Astrocyte of the hippocampus (primary cell): ENCODE results near the gene ZC3H18.

Source experiments
- DNase-seq: peaks from one replicate; pipeline ENCODE4 v3.0.0; 2011; ENCODE audit warnings: low read depth, low spot score

The ZC3H18 gene

DNA sequence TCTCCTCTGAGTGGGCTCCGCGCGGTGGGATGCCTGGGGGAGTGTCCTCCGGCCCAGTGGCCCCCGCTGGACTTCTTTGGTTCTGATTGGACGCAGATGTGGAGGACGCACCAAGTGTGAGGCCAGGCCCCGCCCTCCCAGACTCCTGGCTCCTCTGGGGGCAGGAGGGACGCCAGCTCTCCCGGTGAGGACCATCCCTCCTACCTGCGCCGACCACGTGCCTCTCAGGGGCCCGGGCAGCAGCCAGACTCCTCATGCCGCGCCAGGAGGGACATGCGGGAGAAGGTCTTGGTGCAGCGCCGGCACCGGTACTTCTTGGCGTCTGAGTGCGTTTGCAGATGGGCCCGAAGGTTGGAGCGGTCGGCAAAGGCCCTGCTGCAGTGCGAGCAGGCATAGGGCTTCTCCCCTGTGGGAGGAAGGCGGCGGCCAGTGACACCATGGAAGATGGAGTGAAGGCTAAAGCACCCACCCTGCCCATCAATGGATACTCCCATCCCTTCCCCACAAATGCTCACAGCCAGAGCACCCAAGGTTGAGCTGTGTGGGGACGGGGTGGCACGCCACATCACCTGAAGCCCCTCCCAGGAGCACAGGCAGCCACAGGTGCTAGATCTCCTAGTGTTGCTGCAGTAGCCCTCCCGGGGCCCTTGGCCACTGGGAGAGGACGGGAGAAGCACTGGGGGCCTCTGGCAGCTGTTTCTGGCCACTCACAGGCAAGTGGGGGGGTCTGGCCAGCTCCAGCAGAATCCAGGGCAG lies 108.2 kb downstream of the ZC3H18 start:
- DNase-seq, result no peak

DNA sequence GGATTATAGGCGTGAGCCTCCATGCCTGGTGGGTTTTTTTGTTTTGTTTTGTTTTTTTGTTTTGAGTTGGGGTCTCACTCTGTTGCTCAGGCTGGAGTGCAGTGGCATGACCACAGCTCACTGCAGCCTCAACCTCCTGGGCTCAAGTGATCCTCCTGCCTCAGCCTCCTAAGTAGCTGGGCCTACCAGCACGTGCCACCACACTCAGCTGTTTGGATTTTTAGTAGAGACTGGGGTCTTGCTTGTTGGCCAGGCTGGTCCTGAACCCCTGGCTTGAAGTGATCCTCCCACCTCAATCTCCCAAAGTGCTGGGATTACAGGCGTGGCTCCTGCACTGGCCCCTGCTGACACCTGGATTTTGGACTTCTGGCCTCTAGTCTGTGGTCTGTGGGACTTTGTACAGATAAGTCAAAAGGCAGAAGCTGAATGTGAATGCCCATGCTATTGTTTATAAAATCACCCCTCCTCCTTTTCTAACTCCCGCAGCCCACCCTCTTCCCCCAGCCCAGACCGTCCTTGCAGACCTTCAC lies 110.4 kb downstream of the ZC3H18 start:
- DNase-seq, result no peak

DNA sequence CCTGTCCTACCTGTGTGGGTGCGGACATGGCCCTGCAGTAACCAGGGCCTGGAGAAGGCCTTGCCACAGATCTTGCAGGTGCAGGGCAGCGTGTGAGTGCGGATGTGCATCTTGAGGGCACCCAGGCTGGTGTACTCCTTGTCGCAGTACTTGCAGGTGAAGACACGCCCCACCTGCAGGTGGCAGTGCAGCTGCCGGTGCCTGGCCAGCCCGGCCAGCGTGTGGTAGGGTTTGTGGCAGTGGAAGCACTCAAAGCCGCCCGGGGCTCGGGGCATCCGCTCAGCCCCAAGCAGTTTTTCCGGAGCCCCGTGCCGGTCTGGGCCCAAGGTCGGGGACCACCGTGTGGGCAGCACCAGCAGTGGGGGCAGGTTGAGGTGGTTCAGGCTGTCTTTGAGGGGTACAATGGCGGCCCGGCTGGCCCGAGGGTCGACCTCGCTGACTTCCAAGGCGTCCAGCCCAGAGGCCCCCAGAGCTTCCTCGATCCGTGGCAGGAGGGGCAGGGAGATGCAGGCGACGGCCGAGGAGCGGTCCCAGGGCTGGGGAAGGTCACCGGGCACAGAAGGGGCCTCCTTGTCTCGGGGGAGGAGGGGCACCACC lies 111.0 kb downstream of the ZC3H18 start:
- peak; percentile 13 for DNase-seq
